ENCODE data around the gene SND1.

The SND1 gene

GRCh38 chr7:127835679-127836078 is 183.7 kb downstream of the SND1 start:
- TF ChIP-seq USF1 (IDR thresholded peaks at IDR 0.05) (no peak), TEAD4 (IDR thresholded peaks at IDR 0.05) (no peak), REST (IDR thresholded peaks at IDR 0.05; ENCODE audit: low read depth) (no peak)

- TF ChIP-seq EGR1 (IDR thresholded peaks at IDR 0.05) (no peak), CEBPB (IDR thresholded peaks at IDR 0.05) (no peak)
These were observed 186.9 kb downstream of the SND1 start for GRCh38 chr7:127838816-127839415.

- TF ChIP-seq CEBPB (IDR thresholded peaks at IDR 0.05) (no peak), TAF1 (IDR thresholded peaks at IDR 0.05; ENCODE audit: low read depth) (no peak), REST (IDR thresholded peaks at IDR 0.05; ENCODE audit: low read depth) (no peak), NFIC (IDR thresholded peaks at IDR 0.05) (no peak), TEAD4 (IDR thresholded peaks at IDR 0.05) (no peak), USF1 (IDR thresholded peaks at IDR 0.05) (no peak), FOXM1 (IDR thresholded peaks at IDR 0.05; ENCODE audit: borderline replicate concordance, low read depth) (no peak), EGR1 (IDR thresholded peaks at IDR 0.05) (no peak), CREB1 (IDR thresholded peaks at IDR 0.05; ENCODE audit: low read depth) (no peak), YY1 (IDR thresholded peaks at IDR 0.05; ENCODE audit: low read depth) (no peak), RAD21 (IDR thresholded peaks at IDR 0.05; ENCODE audit: low read depth) (no peak), TCF12 (IDR thresholded peaks at IDR 0.05; ENCODE audit: low read depth) (no peak), MAX (IDR thresholded peaks at IDR 0.05) (no peak), EP300 (IDR thresholded peaks at IDR 0.05; ENCODE audit: borderline replicate concordance) (no peak), ZBTB7A (IDR thresholded peaks at IDR 0.05; ENCODE audit: low read depth) (no peak)
These were observed 188.4 kb downstream of the SND1 start for GRCh38 chr7:127840226-127840951.

GRCh38 chr7:127844165-127844564 is 192.2 kb downstream of the SND1 start:
- TF ChIP-seq EGR1 (IDR thresholded peaks at IDR 0.05) (no peak), TEAD4 (IDR thresholded peaks at IDR 0.05) (no peak), TAF1 (IDR thresholded peaks at IDR 0.05; ENCODE audit: low read depth) (no peak), CEBPB (IDR thresholded peaks at IDR 0.05) (no peak), USF1 (IDR thresholded peaks at IDR 0.05) (no peak), MAX (IDR thresholded peaks at IDR 0.05) (no peak), RAD21 (IDR thresholded peaks at IDR 0.05; ENCODE audit: low read depth) (no peak), REST (IDR thresholded peaks at IDR 0.05; ENCODE audit: low read depth) (no peak), TCF12 (IDR thresholded peaks at IDR 0.05; ENCODE audit: low read depth) (no peak), EP300 (IDR thresholded peaks at IDR 0.05; ENCODE audit: borderline replicate concordance) (no peak), NFIC (IDR thresholded peaks at IDR 0.05) (no peak), CREB1 (IDR thresholded peaks at IDR 0.05; ENCODE audit: low read depth) (no peak), YY1 (IDR thresholded peaks at IDR 0.05; ENCODE audit: low read depth) (no peak), ZBTB7A (IDR thresholded peaks at IDR 0.05; ENCODE audit: low read depth) (no peak), FOXM1 (IDR thresholded peaks at IDR 0.05; ENCODE audit: borderline replicate concordance, low read depth) (no peak)

Data from Ishikawa (cell line).